NCI-H2196 (cell line): ENCODE data around the gene MLKL.
A peak's percentile ranks its signal among the peaks of the same experiment; 100 is the strongest.
"Not testable (repeated sequence)": the region's sequence is repeated elsewhere in the genome, so short reads cannot be mapped to it uniquely, and the experiment has no call there.

Experiments used
- DNase-seq: peaks from one replicate; lab custom pipeline; 2025; ENCODE audit not compliant: unreplicated experiment; lab: John Stamatoyannopoulos, UW

MLKL gene

DNA sequence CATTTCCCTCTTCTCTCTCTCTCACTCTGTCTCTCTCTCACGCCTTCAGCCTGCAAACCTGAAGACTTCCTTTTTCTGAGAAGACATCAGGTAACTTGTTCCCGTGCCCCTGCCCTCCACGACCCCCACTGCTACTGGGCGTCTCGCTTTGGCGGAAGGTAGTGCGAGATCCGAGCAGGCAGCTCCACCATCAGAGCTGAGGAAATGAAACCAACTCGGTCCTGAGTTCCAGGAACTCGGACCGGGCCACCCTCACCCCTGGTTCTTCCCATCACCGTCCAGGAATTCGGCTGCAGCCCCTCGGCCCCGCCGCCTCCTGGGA lies 585 bp downstream of the MLKL start:
- DNase-seq = no peak

DNA sequence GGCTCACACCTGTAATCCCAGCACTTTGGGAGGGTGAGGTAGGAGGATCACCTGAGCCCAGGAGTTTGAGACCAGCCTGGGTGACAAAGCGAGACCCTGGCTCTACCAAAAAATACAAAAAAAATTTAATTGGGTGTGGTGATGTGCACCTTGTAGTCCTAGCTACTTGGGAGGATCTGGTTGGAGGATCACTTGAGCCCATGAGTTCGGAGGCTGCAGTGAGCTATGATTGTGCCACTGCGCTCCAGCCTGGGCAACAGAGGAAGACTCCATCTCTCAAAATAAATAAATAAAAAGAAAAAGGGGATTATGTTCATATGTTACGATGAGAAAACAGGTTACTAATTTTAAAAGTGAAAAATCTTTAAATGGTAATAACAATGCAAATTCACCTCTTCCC lies 996 bp downstream of the MLKL start:
- no peak for DNase-seq

DNA sequence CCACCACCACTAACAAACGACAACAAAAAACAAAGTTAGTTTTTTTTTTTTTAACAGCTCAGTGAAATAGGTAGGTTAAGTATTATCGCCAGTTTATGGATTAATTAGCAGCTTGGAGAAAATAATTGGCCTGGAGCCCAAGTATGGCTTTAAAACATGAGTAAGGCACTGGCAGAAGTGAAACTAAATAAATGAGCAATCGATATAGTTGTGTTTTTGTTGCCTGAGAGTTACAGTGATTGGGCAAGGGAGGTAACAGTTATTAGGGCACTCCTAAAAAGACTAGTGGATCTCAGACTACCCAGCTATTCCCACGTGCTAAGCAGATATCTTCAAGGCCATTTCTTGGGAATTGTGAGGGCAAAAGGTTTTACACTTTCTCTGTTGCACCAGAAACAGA lies 2.4 kb downstream of the MLKL start:
- no peak for DNase-seq

DNA sequence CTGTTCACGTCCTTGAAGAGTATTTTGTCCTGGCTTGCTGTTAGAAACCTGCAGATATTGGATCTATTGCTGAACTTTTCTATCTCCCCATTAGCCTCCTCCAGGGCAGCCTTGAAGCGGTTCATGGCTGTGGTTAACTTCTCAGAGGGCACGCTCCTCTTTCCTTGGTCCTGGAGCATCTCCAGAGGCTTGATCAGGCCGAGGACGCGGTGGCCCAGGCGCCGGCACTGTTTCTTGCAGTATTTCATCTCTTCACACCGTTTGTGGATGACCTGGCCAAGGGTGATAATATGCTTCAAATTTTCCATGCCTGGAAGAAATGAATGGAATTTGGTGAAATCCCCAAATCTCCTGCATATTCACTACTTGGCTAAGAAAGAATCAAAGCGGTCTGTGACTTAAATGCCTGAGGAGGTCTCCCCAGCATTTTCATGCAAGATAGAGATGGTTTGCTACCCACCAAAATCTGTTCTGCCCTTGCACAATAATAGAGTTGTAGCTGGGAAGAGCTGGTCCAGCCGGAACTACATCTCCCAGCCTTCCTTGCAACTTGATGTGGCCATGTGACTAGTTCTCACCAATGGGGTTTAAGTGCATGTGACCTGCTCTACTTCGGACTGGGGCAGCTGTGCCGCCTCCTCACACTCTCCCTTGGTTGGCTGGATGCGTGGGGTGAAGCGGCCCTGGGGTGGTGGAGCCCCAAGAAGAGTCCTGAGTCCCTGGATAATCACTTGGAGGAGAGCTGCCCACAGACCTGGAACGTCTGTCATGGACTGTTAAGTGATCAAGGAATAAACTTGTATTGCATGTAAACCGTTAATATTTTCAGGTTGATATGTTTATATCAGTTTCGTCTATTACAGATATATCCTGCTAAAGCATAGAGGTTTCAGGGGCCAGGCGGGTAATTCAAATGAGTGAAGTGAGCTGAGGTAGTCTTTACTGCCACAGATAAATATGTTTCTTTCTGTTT lies 4.9 kb downstream of the MLKL start:
- DNase-seq = peak; percentile 56

DNA sequence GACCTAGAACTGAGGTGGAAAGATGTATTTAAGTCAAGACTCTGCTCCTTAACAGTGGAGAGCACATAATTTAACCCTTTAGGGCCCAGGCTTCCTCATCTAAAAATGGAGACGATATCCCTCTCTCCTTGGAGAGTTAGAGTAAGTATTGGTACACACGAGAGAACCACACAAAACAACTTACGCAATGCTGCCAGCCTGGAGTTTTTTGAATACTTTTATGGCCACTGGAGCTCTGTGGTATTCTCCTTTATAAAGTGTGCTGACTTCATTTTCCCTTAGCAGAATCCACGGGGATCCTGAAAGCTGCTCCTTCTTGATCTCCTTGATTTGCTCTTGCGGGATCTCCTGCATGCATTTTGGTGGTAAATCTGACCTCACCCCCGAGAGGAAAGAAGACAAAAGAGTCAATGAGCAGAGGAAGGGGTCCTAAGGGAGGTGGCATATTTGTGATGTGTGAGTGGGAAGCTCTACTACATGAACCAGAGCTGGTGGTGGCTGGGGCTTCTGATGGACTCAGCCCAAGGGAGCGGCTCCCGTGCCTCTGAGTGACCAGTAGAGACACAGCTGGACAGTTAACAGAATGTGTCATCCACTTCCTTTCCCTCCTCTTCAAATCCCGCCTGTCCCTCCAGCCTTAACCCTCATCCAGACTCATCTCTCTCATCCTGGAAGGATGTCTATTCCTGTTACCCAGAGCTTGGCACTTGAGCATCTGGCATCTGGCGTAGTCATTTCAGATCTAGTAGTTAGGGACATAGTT lies 9.4 kb downstream of the MLKL start:
- DNase-seq = no peak

DNA sequence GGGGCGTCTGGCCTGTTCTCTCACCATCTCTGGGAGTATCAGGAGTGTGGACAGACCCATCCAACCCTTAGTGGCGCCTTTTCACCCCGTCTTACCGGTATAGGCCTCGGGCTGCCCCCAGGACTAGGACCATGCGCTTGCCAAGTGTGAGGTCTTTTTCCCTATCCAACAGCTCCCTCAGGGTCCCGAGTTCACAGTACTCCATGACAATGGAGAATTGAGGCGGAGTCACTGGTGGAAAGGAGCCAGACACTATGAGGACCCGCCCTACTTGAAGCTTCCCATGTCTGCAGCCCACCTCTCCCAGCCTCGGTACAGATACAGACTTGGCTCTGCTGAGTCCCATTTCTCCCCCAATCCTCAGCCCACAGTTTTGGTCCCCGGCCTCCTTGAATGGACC lies 18.1 kb downstream of the MLKL start:
- DNase-seq = no peak

DNA sequence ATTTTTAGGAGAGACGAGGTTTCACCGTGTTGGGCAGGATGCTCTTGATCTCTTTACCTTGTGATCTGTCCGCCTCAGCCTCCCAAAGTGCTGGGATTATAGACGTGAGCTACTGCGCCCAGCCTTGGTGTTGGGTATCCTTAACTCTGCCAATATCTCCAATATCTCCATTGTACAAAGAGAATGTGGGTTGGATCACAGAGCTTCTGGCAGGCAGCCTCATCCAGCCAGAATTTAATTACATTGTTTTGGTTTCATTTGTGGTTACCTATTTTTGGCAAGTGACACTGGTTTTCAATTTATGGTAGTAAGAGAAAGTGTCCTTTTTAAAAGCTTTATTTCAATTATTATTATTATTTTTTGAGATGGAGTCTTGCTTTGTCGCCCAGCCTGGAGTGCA lies 20.0 kb downstream of the MLKL start:
- no peak for DNase-seq

DNA sequence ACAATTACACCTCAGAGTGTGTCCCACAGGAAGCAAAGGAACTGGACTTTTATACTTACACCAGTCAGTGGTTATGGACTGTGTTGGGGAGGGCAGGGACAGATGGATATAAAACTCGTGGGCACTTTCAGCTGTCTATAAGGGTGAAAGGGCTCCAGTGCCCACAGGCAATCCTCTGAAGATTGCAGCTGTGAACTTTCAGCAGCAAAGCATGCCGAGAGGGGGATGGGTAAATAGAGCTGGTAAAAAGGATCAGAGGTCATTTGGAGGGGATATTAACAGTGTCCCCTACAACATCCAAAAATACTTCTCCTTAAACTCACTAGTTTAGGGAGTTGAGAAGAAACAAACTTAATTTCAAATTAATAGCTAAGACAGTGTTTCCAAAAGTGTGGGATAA lies 20.7 kb downstream of the MLKL start:
- DNase-seq = no peak

DNA sequence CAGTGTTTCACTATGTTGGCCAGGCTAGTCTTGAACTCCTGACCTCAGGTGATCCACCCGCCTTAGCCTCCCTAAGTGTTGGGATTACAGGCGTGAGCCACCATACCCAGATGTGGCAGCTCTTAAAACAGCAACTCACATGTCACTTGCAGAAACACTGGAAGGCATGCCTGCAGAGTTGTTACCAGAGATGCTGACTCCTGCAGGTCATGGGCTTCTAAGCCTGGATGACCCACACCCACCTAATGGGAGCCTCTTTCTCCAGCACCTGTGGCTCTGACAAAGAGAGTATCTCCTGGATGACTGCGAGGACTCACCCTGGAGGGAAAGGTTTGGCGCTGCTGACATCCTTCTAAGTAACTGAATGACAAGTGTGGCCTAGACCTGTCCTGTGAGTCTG lies 22.8 kb downstream of the MLKL start:
- no peak for DNase-seq

DNA sequence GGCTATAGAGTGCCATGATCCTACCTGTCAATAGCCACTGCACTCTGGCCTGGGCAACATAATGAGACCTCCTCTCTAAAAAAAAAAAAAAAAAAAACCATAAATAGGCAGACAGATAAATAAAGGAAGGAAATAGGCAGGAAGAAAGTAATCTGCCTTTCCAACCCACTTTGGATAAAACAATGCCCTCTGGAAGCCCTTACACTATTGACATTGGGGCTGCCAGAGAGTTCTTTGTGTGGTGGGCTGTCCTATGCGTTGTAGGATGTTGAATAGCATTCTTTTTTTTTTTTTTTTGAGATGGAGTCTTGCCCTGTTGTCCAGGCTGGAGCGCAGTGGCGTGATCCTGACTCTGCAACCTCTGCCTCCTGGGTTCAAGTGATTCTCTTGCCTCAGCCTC lies 26.8 kb downstream of the MLKL start:
- no peak for DNase-seq

DNA sequence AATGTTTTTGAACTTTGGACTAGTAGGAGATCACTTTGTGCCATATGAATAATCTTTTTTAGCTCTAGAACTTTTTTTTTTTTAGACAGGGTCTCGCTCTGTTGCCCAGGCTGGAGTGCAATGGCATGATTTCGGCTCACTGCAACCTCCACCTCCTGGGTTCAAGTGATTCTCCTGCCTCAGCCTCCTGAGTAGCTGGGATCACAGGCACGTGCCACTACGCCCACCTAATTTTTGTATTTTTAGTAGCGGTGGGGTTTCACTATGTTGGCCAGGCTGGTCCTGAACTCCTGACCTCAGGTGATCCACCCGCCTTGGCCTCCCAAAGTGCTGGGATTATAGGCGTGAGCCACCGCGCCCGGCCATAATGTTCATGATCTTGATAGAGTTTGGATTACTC lies 31.8 kb downstream of the MLKL start:
- not testable (repeated sequence) for DNase-seq

DNA sequence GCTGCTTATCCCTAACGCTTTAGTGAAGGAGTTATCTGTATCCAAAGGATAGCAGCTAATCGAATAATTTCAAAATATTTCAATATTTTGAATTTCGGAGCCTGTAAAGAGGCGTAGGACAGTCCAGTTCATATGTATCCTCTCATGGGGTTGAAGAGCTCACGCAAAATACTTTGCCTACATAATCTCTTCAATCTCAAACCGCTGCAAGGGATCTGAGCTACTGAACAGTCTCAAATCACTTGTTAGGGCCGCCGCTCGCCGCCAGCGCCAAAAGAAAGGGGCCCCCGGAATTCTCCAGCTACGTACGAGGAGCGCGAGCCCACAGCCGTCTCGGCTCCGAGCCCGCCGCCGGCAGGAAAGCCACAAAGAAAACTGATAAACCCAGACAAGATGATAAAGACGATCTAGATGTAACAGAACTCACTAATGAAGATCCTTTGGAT lies 33.4 kb downstream of the MLKL start:
- DNase-seq = no peak

DNA sequence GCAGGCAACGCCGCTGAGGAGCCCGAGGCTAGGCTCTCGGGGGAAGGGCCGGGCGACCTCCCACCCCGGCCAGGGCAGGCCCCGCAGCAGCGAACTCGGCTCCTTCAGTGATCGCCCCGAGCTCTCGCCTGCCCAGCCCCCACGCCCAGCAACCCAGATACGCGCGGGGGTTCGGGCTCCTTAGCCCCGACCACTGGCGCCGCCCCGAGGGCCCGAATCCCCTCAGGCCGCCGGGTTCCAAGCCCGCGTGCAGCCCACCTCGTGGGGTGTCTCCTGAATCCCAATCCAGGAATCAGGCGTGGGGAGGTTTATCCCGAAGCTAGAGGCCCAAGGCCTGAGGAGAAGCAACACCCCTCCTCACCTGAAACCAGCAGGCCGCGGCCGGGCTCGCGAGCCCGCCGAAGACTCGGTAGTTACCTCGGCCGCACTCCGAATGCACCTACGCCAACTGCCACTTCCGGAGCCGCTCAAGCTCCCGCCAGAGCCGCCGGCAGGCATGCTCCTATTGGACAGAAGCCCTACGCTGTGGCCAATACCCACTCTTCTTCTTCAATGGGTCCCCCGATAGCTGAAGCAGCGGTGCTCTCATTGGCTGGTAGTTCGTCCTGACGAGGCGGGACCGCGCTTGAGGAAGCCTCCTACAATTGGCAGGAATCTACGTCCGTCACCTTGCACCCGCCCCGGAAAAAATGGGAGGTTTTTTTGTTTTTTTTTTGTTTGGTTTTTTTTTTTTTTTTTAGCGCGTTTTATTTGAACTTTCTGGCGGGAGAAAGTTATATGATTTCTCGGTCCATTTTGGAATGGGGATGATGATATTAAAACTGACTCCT lies 34.0 kb downstream of the MLKL start, which contains the start of gene RFWD3:
Gene RFWD3 (minus strand): TSS at position 453 of the 830 bp plus-strand sequence. CDS start 5,428 bp downstream, outside the sequence.
- peak; percentile 86 for DNase-seq

DNA sequence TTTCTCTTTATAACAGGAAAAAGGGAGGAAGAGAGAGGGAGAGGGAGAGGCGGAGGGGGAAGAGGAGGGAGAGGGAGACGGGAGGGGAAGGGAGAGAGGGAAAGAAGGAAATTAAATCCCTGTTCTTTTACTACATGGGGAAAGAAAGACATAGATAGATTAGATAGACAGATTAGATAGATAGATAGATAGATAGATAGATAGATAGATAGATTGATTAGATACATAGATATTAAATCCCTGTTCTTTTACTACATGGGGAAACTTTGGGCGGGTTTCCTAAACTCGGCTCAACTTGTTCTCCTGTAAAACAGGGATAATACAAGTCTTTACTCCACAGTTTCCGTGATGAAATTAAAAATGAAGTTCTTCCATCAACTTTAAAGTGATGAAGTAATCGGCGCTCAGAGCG lies 34.6 kb downstream of the MLKL start:
- DNase-seq = no peak

DNA sequence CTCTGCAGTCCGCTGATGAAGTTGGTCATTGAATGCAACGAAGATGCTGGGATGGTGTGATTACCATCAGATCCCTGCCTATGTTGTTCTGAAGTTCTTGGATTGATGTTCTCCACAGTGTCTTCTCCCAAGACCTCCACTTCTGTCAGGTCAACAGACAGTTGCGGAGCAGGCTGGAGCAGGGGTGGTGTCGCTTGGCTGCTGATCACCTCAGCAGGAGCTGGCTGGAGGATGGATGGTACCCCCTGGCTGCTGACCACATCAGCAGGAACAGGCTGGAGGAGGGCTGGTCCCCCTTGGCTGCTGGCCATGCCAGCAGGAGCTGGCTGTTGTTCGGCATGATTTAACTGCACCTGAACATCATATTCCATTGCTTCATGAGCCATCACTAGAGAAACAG lies 39.6 kb downstream of the MLKL start:
- no peak for DNase-seq

DNA sequence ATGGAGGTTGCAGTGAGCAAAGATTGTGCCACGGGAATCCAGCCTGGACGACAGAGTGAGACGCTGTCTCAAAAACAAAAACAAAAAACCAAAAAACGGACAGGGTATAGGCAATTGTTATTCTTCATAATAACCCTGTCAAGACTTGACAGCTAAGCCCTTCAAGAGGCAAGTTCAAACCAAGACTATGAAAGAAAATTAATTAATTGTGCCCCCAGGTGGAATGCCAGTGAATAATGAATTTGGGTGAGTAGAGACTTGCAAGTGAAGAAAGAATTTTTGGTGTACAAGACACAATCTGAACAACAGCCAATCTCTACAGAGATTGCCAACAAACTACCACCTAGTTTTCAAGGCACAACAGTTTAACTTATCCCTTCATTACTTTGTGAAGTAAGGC lies 40.3 kb downstream of the MLKL start:
- DNase-seq = no peak

DNA sequence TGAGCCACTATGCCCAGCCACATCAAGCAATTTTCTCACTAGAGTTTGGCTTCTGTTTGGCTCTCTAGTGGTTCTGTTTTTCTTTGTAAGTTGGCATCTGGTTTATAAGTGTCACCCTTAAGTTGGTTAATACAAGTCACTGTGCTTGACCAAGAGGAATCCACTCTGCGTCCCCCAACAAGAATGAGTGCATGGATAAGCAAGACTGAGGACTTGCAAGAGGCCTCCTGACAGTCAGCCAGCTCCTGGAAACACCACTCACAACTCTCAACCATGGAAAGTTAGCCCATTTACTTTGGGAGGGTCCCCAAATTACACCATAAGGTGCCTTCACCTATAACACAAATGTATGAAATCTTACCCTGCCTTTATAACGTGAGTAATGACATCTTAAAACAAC lies 41.6 kb downstream of the MLKL start:
- DNase-seq = no peak

DNA sequence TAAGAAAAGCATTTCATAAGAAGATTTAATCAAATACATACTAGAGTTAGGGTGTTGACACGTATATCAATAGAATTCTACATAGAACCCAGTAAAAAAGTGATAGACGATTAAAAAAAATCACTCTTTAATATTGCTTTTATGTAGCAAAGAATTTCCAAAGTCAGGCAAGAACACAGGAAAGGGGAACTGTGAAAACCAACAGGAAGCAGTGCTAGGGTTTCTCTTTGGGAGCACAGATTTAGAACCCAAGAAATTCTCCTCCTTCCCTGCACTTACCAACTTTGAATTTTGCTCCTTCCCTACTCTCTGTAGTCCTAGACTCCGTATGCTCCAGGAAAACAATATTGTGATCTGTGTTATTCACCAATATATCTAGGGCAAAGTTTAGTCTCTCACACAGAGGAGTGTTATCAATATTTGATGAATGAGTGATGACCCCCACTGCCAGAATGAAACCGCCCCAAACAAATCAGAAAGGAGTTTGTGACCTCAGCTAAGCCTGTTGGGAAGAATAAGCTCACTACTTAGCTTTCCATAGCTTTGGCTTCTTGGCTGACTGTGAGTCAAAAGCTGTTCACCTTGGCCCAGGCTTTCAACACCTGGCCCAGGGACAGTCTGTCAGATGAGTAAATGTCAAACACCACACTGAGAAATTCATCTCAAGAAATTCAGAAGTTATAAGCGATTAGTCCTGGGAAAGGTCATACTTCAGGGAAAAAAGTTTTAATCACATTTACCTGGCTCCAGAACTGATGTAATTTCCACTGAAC lies 42.6 kb downstream of the MLKL start:
- DNase-seq = no peak

DNA sequence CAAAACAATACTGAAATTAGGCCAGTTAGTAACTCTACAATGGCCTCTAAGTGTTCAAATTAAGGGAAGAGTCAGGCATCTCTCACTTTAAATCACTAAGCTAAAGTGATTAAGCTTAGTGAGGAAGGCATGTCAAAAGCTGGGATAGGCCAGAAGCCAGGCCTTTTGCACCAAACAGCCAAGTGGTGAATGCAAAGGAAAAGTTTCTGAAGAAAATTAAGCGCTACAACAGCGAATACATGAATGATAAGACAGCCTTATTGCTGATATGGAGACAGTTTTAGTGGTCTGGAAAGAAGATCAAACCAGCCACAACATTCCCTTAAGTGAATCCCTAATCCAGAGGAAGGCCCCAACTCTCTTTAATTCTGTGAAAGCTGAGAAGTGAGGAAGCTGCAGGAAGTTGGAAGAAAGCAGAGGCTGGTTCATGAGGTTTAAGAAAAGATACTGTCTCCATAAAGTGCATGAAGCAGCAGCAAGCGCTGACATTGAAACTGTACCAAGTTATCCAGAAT lies 46.1 kb downstream of the MLKL start:
- DNase-seq = no peak

DNA sequence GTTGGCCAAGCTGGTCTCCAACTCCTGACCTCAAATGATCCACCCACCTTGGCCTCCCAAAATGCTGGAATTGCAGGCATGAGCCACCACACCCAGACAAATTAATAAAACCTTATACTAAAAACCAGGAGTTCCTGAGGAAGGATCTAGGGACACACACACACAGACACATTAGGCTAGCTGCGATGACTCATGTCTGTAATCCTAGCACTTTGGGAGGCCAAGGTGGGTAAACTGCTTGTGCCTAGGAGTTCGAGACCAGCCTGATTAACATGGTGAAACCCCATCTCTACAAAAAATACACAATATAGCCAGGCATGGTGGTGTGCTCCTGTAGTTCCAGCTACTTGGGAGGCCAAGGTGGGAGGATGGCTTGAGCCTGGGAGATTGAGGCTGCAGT lies 47.8 kb downstream of the MLKL start:
- DNase-seq = not testable (repeated sequence)
